ENCODE results near the gene PPP3R2. TPM values are rescaled to one million over a fixed set of nuclear protein-coding genes. Genes with fewer than 3 reads are reported as not detected.
"Not testable (repeated sequence)": the region's sequence is repeated elsewhere in the genome, so short reads cannot be mapped to it uniquely, and the experiment has no call there.

Gene PPP3R2
- total RNA-seq, 2 donors from 2014 or later = 0.12 TPM; not detected in 1

GRCh38 chr9:101591787-101592446, 2.9 kb downstream of the PPP3R2 start:
- no peak for ATAC-seq
- DNase-seq = no peak
- intact Hi-C loops (cut with DNase I, micrococcal nuclease) = no loop called here

DNA sequence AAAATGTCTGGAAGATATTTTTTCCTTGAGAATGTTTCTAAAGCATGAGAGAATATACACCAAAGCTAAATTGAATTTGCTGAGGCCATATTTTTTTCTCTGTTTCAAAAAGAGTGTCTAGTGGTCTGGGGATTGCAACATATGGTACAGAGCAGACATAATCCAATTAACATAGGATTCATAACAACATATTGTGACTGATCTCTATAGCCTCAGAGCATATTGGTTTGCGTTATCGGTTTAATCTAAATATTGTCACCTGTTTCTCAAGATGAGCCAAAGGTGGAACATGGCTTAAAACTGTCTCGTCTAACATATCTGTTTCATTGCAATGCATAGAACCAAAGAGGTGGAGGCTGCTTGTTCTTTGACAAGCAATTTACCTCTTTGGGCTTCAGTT, 3.9 kb downstream of the PPP3R2 start:
- ATAC-seq (no peak), DNase-seq (no peak)
- intact Hi-C loops (cut with DNase I, micrococcal nuclease) = no loop called here

- intact Hi-C loops (cut with DNase I, micrococcal nuclease); DNase-seq; ATAC-seq: not testable (repeated sequence)
These were observed 4.7 kb downstream of the PPP3R2 start for GRCh38 chr9:101590074-101590473.

DNA sequence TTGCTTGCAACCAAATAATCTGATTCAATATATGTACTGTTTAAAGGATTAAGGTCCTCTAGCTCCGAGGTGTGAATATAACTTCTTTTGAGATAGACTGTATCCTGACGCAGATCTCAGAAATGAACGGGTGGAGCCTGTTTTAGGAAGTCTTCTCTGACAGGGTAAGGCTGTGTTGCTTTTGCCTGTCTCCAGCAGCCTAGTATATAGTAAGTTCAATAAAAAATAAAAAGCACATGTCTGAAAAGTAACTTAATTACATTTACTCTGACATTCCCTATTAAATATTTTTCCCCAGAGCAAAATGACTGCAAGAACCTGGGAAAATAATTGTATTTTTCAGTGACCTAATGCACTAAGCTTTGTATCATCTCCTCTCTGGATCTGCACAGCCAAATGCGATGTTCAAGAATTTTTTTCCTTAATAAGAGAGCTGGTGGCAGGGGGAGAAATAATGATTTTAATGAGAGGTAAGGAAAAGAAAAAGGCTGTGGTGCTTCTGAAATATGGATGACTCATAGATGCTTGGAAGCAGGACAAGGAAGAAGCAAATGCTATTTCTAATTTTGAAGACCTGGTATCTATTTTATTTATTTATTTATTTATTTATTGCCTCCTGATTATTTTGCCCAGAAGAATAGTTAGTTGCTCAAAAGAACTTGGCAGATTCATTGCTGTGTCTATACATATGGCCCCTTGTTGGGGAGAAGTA, 7.3 kb downstream of the PPP3R2 start:
- intact Hi-C loops (cut with DNase I, micrococcal nuclease) = no loop called here
- DNase-seq (no peak), ATAC-seq (no peak)

- intact Hi-C loops (cut with DNase I, micrococcal nuclease) = no loop called here
- ATAC-seq = peak; percentile 30
- no peak for DNase-seq
These were observed 8.1 kb downstream of the PPP3R2 start for GRCh38 chr9:101586651-101587050.

GRCh38 chr9:101585740-101586139, 9.0 kb downstream of the PPP3R2 start:
- peak; percentile 96 for ATAC-seq
- no peak for DNase-seq
- intact Hi-C loops (cut with DNase I, micrococcal nuclease) = no loop called here

DNA sequence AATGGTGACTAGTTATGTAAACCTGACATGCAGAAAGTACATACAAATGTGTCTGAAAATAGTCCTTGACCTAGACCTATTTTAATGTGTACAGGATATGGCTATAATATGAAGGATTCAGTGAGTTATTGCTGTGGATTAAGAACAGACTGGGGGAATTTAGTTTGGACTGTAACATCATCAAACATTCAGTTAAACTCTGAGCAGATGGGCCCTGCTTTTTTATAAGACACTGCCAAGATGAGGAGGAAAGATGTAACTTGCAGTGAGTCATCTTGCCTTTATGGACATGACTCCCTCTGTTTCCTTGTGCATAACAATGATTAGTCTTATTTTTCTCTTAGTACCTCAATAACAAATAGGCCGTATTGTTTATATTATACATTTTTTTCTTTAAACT, 12.2 kb downstream of the PPP3R2 start:
- ATAC-seq (peak; percentile 35), DNase-seq (no peak)
- intact Hi-C loops (cut with DNase I, micrococcal nuclease) = no loop called here

DNA sequence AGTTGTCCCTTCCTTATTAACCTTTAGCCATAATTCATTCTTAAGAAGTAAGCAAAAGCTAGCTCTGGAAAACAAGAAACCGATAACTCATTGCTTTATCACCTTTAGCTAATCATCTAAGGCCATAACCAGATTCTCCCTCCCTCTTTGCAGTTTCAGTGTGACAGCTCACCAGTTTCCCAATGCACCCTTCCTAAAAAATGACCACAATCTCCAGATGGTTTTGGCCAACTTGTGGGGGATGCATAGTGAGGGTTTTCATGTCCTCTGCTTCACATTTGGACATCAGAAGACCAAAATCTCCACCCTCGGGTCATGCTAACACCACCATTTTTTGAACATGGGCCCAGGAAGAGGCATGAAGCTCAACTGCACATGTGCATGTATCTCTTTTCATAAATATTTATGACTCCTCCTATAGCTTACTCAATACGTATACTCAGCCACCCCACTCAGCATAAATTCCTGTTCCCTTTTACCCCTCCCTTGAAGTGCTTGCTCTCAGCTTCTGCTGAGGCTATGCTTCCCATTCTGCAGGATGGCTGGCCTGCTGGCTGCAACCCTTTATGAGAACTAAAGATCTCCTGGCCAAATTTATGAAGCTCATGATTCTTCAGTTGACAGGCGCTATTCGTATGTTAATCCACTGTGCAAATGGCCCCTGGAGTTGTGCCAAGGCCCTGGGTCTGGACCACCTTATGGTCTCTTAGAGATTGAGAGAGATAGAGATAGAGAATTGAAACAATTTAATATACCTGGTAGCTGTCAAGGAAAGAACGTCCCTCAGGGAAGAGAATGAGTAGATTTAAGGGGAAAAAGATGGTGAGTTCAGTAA, 14.8 kb downstream of the PPP3R2 start:
- DNase-seq (no peak), ATAC-seq (no peak)
- intact Hi-C loops (cut with DNase I, micrococcal nuclease) = no loop called here

GRCh38 chr9:101578378-101578777, 16.4 kb downstream of the PPP3R2 start:
- DNase-seq (no peak), ATAC-seq (no peak)
- intact Hi-C loops (cut with DNase I, micrococcal nuclease) = no loop called here

DNA sequence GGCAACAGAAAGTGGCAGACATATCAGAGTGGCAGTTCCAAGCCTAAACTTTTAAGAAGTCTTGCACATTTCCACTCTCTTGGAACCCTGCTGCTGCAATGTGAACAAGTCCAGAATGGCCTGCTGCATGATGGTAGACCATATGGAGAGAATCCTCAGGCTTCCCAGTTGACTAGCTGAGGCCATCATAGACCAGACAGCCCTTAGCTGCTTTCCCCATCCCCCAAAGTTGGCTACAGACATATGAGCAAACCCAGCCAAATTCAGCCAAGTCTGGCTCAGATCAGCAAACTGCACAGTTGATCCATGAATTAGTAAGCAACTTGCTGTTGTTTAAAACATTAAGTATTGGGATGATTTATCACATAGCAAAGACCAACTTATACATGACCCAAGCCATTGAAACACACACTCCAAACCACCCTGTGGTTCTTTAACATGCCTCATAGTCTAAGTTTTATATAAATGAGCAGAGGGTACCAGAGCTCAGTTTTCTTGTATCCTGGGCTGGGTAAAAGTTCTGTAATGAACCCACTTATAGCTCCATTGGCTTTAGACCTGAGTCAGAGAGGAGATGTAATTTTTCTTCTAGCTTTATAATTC, 19.9 kb downstream of the PPP3R2 start:
- intact Hi-C loops (cut with DNase I, micrococcal nuclease) = no loop called here
- DNase-seq (no peak), ATAC-seq (no peak)

DNA sequence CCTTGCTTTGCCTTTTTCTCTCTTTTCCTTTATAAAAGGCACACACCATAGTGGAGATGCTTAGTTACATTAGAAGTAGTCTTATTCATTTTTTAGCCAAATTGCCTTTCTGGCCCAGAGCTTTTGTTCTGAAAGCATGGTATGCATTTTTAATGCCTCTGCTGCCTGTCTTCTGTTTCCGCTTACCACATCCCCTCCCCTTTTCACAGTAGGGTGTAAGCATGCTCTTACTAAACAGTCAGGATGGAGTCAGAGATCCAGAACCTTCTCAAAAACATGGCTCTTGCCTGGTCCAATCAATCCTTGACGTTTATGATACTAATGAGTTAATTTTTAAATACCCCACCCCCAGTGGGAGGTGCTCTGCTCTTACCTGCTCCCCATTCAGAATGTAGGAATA, 22.5 kb downstream of the PPP3R2 start:
- ATAC-seq = no peak
- intact Hi-C loops (cut with DNase I, micrococcal nuclease) = no loop called here
- no peak for DNase-seq

DNA sequence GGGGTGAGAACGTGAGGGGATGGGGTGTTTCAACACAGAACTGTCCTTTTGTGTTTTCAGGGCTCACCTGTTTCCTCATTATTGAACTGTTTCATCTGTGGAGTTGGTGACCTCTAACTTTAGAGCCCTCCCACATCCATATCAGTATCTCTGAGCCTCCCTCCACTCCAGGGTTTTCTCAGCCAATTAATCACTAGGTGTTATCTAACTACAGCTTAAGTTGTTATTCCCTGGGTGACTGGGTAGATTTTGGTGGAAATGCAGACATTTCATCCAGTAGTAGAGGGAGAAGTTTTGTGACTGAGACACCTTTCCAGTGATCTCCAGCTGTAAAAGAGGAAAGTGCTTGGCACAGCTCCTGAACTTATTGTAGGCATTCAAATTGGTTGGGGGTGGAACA, 23.7 kb downstream of the PPP3R2 start:
- ATAC-seq (no peak), DNase-seq (no peak)
- intact Hi-C loops (cut with DNase I, micrococcal nuclease) = no loop called here

GRCh38 chr9:101569741-101570501, 24.8 kb downstream of the PPP3R2 start:
- no peak for ATAC-seq
- no peak for DNase-seq
- intact Hi-C loops (cut with DNase I, micrococcal nuclease) = no loop called here

DNA sequence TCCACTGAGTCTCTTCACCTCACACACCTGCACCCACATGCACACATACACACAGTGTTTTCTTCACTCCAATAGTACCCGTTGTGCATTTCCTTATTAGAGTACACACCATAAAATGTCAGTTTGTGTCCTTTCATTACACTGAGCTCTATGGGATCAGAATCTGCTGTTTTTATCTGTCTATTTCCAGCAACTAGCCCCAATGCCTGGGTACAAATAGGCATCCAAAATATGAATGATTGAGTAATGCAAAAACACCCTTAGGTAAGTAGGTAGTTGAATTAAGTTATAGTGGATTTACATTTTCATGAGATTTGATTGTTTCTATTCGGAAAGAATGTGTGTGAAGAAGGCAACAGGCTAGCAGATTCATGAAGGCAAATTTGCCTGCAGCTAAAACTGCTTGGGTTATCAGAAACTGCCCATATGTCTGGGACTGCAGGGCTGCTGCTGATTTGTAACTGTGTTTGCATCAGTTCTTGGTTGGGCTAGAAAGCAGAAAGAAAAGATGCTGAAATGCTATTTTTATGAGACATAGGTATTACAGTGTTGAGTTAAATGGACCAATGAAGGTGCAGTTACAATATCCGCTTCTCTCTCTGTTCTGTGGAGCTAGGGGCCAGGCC, 26.9 kb downstream of the PPP3R2 start:
- intact Hi-C loops (cut with DNase I, micrococcal nuclease) = no loop called here
- peak; percentile 93 for ATAC-seq
- no peak for DNase-seq

DNA sequence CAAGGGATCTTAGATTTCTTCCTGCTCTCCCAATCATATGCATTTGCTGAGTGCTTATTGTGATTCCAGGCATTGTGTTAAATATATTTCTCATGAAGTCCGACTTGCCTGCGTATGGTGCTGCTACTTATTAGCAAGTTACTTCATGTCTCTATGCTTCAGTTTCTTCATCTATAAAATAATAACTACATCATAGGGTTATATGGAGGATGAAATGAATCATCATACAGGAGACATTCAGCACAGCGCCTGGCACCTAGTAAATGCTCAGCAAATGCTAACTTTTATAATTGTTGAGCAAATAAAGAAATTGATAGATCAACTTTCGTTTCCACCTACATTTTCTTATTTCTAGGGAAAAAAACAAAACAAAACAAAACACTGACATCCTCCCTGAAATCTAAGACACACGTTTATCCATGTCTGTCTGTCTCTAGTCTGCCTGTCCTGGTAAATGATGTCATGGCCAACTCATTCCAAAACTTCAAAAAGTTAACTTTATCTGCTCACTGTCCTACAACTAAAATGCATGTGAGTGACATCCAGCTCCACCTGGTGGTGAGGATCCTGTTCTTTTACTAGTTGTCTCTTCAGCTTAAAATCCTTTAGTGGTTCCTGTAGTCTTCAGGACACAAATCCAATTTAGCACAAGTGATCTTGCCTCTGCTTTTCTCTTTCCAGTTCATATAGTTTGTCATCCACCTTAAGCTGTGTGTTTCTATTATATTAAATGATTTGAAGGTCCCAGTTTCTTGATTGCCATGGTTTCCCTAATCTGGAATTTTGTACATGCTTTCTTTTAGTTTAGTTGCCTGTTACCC, 27.7 kb downstream of the PPP3R2 start:
- intact Hi-C loops (cut with DNase I, micrococcal nuclease) = no loop called here
- ATAC-seq (peak; percentile 53), DNase-seq (peak in 1 of 2 donors; percentile 52)

DNA sequence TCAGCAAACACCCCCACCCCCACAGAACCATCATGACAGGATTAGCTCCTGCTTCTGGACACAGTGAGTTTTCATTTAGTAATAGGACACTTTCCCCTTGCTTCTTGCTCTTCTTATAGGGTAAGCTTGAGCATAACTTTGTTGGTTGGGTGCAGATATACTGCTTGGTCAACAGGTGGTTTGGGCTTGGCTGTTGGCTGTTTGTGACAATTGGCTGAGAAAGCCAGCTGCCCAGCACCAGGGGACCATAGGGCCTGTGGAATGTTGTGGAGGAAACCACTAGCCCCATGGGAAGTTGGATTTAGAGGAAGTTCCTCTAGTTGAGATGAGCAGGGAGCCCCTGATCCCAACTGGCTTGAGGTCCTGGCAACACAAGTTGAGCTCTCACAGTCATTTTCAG, 30.5 kb downstream of the PPP3R2 start:
- ATAC-seq (no peak), DNase-seq (no peak)
- intact Hi-C loops (cut with DNase I, micrococcal nuclease) = no loop called here

GRCh38 chr9:101562966-101563365, 31.8 kb downstream of the PPP3R2 start:
- intact Hi-C loops (cut with DNase I, micrococcal nuclease) = no loop called here
- ATAC-seq = no peak
- no peak for DNase-seq

- intact Hi-C loops (cut with DNase I, micrococcal nuclease) = no loop called here
- ATAC-seq = no peak
- DNase-seq = no peak
These were observed 33.0 kb downstream of the PPP3R2 start for GRCh38 chr9:101561740-101562139.
